GM15510 (cell line): ENCODE results near the gene AATK.

Experiments used
- POLR2A ChIP-seq: IDR thresholded peaks from 3 replicates; pipeline ENCODE4 v1.6.1; 2011; ENCODE audit warnings: borderline replicate concordance; ENCODE audit not compliant: insufficient read length; ENCODE audit errors: extremely low read depth

The AATK gene

DNA sequence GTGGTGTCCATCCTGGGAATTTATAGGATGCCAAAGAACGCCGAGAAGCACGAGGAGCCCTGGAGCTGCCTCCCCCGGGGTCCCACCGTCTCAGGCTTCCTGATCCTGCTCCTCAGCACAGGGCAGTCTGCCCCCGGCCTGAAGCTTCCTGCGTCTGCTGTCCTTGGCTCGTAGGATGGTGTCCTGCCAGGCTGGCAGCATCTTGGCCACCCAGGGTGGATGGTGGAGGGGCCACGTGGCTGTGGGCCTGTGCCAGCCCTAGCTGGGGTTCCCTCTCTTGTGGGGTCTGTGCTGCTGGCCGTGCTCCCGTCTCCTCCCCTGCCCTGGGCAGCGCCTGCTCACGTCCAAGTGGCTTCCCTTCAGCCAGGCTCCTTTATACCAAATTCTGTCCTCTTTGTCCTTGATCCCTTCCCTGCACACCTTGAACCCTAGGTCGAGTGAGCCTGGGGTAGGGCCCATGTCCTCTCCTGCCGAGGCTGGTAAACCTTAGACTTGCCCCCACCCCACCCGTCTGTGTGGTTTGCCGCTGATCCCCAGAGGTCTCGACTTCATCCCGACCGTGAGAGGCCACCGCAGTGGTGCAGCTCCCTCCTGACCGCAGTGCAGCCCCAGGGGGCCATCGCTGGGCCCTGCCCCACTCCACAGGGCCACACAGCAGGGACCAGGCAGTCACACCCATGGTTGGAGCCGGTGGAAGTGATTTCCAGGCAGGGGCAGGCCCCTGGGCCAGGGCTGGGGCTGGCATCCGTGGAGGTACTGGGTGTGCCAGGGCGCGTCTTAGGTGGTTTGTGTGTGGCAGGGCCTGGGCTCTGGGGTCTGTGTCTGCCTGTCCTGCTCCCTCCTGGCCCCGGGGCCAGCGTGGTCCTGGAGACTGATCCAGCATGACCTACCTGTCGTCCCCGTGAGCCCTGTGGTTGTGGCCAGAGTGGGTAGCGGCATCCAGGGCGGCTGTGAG, 84.5 kb downstream of the AATK start:
- TF ChIP-seq POLR2A: no peak

DNA sequence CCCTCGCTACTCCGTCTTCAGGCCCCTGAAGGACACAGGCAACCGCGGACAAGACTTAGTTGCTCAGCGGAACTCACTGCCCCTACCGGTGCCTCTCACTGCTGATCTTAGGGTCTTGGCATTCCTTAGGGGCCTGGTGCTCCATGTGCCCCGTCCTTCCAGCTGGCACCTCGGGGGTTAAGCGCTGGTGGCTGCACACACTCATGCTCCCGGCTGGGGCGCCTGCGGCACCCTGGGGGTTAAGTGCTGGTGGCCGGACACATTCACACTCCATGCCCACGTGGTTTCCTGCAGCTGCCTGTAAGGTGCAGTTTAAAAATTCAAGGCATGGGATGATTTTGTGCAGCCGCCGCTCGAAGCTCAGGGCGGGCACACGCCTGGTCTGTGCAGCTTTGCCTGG, 86.0 kb downstream of the AATK start:
- TF ChIP-seq POLR2A: no peak

DNA sequence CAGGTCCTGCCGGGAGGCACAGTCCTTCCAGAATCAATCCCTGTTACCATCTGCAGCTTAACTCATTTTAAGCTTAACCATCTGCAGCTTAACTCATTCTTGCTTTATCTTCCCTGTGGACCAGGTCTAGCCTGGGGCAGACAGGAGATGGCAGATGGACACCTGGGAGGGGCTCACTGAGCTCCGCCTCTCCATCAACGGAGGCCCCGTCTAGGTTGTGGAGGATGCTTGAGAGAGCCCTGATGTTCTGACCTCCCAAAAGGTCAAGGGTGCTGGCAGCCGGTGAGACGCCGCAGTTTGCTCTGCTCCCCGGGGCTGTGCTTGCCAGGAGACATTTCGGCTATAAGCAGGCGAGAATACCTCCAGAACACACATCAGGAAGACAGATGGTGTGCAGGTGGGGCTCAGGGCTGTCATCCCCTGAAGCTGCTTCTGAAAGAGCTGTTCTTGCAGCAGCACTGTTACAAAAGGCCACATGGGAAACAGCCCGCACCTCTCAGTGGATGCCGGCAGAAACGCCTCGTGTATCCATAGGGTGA, 89.8 kb downstream of the AATK start:
- no peak for TF ChIP-seq POLR2A

DNA sequence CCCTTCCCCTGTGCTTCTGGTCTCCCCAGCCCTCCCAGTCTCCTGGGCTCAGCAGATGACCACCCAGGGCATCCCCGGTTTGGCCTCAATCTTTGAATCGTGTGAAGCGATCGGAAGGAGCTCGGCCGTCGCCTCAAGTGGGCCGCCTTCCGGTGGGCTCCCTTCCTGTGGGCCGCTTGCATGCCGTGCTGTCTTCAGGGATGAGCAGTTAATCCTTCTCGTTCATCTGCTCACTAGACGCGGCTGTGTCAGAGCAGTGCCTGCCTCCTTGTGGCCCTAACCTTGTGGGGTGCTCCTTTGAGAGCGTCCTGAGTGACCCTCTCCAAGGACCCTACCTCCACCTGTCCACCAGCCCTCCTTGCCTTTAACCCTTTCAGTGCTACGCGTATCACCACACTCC, 90.7 kb downstream of the AATK start:
- no peak for TF ChIP-seq POLR2A

DNA sequence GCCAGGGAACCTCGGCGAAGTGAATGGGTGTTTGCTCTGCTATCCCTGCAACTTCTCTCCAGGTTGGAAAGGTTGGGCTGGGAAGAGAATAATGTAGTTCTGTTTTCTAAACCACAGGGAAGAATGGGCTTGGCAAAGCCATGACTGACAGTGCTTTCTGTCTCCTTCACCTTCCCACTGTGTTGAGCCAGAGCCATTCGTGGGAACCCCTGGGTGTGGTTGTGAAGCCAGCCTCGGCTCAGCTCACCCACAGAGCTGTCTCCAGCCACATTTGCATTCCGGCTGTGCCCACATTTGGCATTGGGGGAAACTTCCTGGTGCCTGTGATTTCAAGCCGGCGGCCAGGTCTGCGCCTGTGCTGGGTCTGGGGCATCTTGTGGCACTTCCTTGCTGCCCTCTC, 91.1 kb downstream of the AATK start:
- TF ChIP-seq POLR2A: no peak

DNA sequence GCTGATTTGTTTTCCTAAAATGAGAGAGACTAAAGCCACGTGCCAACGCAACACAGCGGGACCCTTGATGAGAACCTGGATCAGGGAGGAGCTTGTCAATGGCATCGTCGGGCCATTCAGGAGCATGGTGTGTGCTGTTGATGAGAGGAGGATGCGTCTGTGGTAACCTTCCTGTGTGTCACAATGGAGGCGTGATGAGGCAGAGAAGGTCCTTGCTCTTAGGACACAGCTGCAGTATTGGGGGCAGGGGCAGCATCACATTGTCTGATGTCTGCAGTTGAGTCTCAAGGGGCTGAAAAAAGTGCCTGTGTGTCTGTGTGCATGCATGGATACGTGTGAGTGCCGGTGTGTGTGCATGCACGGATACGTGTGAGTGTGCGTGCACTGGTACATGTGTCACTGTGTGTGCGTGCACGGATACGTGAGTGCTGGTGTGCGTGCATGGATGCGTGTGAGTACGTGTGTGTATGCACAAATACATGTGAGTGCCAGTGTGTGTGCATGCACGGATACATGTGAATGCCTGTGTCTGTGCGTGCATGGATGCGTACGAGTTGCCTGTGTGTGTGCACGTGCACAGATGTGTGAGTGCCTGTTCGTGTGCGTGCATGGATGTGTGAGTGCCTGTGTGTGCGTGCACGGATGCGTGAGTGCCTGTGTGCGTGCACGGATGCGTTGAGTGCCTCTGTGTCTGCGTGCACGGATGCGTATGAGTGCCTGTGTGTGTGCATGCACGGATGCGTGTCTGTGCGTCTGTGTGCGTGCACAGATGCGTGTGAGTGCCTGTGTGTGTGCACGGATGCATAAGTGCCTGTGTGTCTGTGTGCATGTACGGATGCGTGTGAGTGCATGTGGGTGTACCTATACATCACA, 91.8 kb downstream of the AATK start:
- no peak for TF ChIP-seq POLR2A

DNA sequence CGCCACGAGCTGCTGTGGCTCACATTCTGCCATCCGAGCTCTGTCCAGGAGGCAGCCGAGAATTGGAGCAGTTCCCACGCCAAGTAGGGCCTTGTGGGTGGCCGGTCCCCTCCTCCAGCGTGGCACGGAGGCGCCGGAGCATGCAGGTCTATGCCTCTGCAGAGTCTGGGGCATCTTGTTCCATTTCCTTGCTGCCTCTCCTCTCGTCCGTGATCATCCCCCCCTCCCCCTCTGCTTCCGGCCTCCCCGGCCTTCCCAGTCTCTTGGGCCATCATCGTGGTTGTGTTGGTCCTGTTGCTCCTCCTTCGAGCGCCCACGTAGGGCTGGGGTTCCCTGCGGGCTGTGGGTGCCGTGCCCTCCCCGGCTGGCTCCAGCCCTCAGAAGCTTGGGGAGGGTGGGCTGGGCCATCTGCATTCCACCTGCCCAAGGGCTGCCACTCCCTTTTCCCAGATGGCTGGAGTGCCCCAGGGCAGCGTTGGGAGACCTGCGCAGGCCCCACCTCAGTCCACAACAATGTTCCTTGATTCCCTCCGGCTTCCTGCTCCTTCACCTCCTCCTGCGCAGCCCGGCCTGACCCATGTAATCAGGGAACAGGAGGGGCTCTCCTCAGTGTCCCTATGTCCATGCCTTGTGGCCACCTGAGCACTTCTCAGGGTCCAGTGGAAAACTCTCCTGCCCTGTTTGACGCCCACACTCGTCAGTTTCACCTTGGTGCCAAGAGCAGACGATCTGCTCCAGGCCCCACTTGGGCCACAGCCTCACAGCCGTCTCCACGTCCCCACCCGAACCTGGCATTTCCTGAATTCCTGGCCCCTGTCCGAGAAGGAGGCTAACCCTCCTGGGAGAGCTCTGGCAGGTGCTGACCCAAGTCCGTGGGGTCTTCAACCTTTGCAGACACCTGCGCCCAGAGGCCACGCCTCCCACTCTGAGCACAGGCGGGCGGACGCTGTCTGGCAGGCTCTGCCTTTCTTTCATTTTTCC, 94.0 kb downstream of the AATK start:
- no peak for TF ChIP-seq POLR2A

DNA sequence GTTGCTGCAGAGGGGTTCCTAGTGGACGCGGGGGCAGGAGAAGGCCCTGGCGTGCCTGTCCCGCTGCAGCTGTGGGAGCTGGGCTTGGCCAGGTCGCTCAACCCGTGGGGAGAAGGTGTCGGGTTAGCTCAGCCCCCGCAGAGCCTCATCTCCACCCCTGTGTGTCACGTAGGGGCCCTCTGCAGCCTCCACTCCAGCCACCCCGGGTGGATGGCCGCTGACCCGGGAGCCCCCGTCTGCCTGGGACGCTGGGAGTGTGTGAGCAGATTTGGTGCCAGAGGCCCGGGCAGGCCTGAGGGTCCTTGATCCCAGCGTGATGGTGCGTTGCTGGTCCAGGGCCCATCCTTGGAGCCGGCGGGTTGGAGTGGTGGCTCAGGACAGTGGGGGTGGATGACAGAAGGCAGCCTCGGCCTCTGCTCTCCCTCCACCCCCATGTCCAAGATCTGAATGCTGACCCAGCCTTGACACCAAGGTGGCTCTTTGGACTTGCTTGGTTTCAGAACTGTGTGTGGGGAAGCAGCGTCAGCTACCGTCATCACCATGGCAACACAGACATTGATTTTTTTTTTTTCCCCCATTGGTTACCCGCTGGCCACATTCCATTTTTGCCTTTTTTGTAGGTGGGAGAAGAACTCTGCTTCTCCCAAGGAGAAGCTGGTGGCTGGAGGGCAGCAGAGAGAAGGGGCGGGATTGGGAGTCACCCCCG, 95.3 kb downstream of the AATK start:
- no peak for TF ChIP-seq POLR2A

DNA sequence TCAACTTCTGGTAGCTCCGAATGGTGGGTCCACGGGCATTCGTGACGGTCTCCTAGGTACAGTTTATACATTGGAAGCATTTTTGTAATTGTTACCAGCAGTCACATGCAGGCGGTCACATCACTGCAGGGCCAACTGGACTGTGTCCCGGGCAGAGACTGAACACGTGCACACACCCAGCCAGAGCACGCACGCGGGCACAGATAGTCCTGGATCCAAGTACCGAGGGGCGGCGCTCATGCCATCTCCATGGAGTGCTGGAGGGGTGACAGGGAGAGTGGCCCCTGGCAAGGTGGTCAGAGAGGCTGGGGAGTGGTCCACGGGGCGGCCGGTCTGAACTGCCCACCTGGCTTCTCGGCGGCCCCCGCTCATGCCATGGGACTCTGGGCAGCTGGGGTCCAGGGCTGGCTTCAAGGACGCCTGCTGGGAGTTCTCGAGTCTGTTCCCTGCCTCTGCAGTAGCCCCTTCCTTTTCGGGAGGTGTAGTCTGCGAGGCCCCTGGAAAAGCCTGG, 96.8 kb downstream of the AATK start:
- no peak for TF ChIP-seq POLR2A

DNA sequence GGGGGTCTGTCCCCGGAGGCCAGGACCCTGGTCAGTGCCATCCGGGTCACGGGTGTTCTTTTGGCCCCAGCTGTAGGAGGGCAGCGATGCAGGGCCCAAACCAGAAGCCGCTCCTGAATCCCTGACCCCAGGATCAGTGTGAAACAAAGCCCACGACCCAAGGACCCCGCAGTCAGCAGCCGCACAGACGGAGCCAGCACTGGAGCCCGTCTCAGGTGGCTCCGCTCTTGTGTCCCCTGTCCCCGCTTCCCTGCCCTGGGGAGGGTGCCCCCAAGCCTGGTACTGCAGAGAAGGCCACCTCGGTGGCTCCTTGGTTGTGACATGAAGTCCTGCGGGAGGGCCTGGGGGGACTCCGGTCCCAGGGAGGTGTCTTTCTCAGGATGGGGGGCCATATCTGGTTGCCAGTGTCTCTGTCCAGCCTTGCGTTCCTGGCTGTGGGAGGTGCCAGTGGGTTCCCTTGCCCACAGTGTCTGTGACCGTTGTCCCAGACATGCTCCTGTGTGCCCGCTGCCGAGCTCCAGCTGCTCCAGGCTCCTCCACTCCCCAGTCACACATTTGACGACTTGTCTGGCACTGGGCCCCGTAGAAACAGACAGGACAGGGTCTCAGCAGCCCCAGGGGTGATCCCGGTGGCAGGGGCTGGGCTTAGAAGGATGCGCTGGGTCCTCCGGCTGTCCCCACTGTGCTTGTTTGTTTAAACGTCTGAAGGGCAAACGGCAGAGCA, 97.4 kb downstream of the AATK start:
- no peak for TF ChIP-seq POLR2A

DNA sequence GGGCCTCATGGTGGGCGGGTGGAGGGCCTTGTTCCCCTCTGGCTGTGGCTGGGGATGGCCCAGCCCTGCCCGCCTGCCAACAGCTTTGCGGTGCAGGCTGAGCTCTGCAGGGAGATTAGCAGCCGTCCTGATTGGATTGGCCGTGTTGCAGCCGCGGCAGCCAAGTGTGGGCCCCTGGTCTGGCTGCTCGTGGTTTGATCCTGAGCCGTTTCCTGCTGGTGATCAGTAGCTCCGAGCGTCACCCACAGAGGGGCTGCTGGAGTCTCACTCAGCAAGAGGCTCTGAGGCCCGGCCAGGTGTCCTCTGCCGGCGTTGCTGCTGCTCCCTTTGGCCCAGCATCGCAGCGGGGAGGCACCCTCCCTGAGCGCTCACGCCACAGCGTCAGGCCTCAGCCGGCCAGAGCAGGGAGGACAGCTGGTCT, 98.6 kb downstream of the AATK start:
- no peak for TF ChIP-seq POLR2A
